ENCODE measurements around the gene ACR. TPM values are rescaled to one million over a fixed set of nuclear protein-coding genes. Genes with fewer than 3 reads are reported as not detected.

The ACR gene
- total RNA-seq, 1 donor from 2014 or later, result not detected

- H3K4me3 ChIP-seq (ENCODE audit: low read depth, low read length), result no peak overlapping the region
- DNase-seq (ENCODE audit: low read depth), result no peak
- TF ChIP-seq CTCF (conservative IDR thresholded peaks at IDR 0.05; ENCODE audit: low read depth, low read length), result no peak
Observed at GRCh38 chr22:50713571-50714056, 24.4 kb upstream of the ACR start.

- TF ChIP-seq CTCF (conservative IDR thresholded peaks at IDR 0.05; ENCODE audit: low read depth, low read length), result no peak
- H3K4me3 ChIP-seq (ENCODE audit: low read depth, low read length), result no peak overlapping the region
- DNase-seq (ENCODE audit: low read depth), result no peak
Observed at GRCh38 chr22:50714150-50714549, 23.9 kb upstream of the ACR start.

GRCh38 chr22:50714631-50715179 is 23.3 kb upstream of the ACR start:
- DNase-seq (ENCODE audit: low read depth), result no peak
- TF ChIP-seq CTCF (conservative IDR thresholded peaks at IDR 0.05; ENCODE audit: low read depth, low read length), result no peak
- no peak overlapping the region for H3K4me3 ChIP-seq (ENCODE audit: low read depth, low read length)

GRCh38 chr22:50715250-50715649 is 22.8 kb upstream of the ACR start:
- DNase-seq (ENCODE audit: low read depth), result no peak
- no peak for TF ChIP-seq CTCF (conservative IDR thresholded peaks at IDR 0.05; ENCODE audit: low read depth, low read length)
- H3K4me3 ChIP-seq (ENCODE audit: low read depth, low read length), result no peak overlapping the region

GRCh38 chr22:50715776-50716175 is 22.2 kb upstream of the ACR start:
- no peak for DNase-seq (ENCODE audit: low read depth)
- no peak overlapping the region for H3K4me3 ChIP-seq (ENCODE audit: low read depth, low read length)
- no peak for TF ChIP-seq CTCF (conservative IDR thresholded peaks at IDR 0.05; ENCODE audit: low read depth, low read length)

- no peak for TF ChIP-seq CTCF (conservative IDR thresholded peaks at IDR 0.05; ENCODE audit: low read depth, low read length)
- DNase-seq (ENCODE audit: low read depth), result no peak
- no peak overlapping the region for H3K4me3 ChIP-seq (ENCODE audit: low read depth, low read length)
Observed at GRCh38 chr22:50716290-50717024, 21.5 kb upstream of the ACR start.

All from epithelial cell of proximal tubule (primary cell).